Measurements from ENCODE around the gene FAS. TPM values are rescaled to one million over a fixed set of nuclear protein-coding genes. Genes with fewer than 3 reads are reported as not detected.

The FAS gene
- total and polyA plus RNA-seq, 9 of the 15 experiments (the other 6 are each of a cell fraction or from before 2014, with no cell fraction given): 0.08 to 0.62 (median 0.37) TPM

GRCh38 chr10:89001729-89002072 lies 11.1 kb downstream of the FAS start:
- H3K4me2 ChIP-seq (ENCODE audit: insufficient read depth, low read length): no peak overlapping the region
- H3K4me1 ChIP-seq (replicated peaks in 1 of 2; ENCODE audit: control insufficient read depth in 2 of 2, insufficient read depth in 2 of 2, low read length in 2 of 2): no peaks in the 10 kb centered on the region
- in situ Hi-C loops (cut with MboI) (no loop called here), intact Hi-C loops (cut with micrococcal nuclease) (no loop called here)
- H3K27ac ChIP-seq (ENCODE audit: extremely low read depth, low read depth, low read length): no peak overlapping the region
- ATAC-seq: no peak
- no peaks in the 10 kb centered on the region for H4K20me1 ChIP-seq (replicated peaks; ENCODE audit: control insufficient read depth, insufficient read depth, low read length)
- no peak overlapping the region for H3K9ac ChIP-seq (ENCODE audit: insufficient read depth in 1 of 2, low read depth in 2 of 2, low read length in 2 of 2)
- ChIA-PET CTCF (ENCODE audit: low intra/inter-chr PET ratio) (no interaction called here), POLR2A (no interaction called here)
- TF ChIP-seq PTTG1 (tag; IDR thresholded peaks at IDR 0.05; ENCODE audit: low read depth) (no peak), THRB (CRISPR knock-in tag; conservative IDR thresholded peaks at IDR 0.05) (no peak), ZNF609 (CRISPR knock-in tag; IDR thresholded peaks at IDR 0.05; ENCODE audit: borderline replicate concordance) (no peak), TRIM24 (IDR thresholded peaks at IDR 0.05) (no peak)
- DNase-seq (ENCODE audit: extremely low read depth in 1 of 4, low spot score in 3 of 4): no peak
- H2AFZ ChIP-seq (ENCODE audit: low read depth, low read length): no peak overlapping the region
- WGBS (ENCODE audit: insufficient coverage, low coverage, missing lambda C conversion rate): 0% methylated on average over 4 of the region's 4 CpGs
- no TSS peak for BruUV-seq (replicated peaks)
- H3K4me3 ChIP-seq: no peak overlapping the region
- H3K9me3 ChIP-seq (replicated peaks; ENCODE audit: control insufficient read depth, insufficient read depth, low read depth, low read length): no peaks in the 10 kb centered on the region
- H3K36me3 ChIP-seq (ENCODE audit: control insufficient read depth, insufficient read depth, low read length): no peaks in the 10 kb centered on the region
- FAIRE-seq: no peak
- H3K9me1 ChIP-seq (ENCODE audit: control insufficient read depth, insufficient read depth, low read length): no peaks in the 10 kb centered on the region
- no peaks in the 10 kb centered on the region for H3K27me3 ChIP-seq (ENCODE audit: control insufficient read depth in 2 of 2, insufficient read depth in 2 of 2, low read length in 2 of 2)
- no peaks in the 10 kb centered on the region for H3K79me2 ChIP-seq (ENCODE audit: control insufficient read depth, insufficient read depth, low read length)

All from K562 (cell line).